Keratinocyte (primary cell): ENCODE data around the gene BMP7. TPM values are rescaled to one million over a fixed set of nuclear protein-coding genes. Genes with fewer than 3 reads are reported as not detected.

Experiments
- DNase-seq: peaks from one replicate; pipeline ENCODE4 v3.0.0-alpha.2; 2011; ENCODE audit warnings: low read depth, missing footprints, low spot score
- FAIRE-seq: peaks from 2 replicates; lab custom pipeline; 2011; peaks lifted over from hg19 to GRCh38; lab: Jason Lieb, UNC
- H2AFZ ChIP-seq: 2 replicates; pipeline ENCODE4 v1.6.0; 2012; ENCODE audit warnings: low read length, control low read depth, inconsistent platforms; ENCODE audit not compliant: control insufficient read depth
- H3K27ac ChIP-seq: 2 replicates; pipeline ENCODE4 v1.5.1; 2011; ENCODE audit warnings: low read length; ENCODE audit not compliant: control insufficient read depth, insufficient read depth
- H3K27me3 ChIP-seq: 3 replicates; pipeline ENCODE4 v1.6.0; 2011; ENCODE audit warnings: low read length; ENCODE audit not compliant: control insufficient read depth, insufficient read depth; ENCODE audit errors: extremely low read depth
- H3K36me3 ChIP-seq, 2 experiments: 2 replicates in 1 of 2; 3 replicates in 1 of 2; pipeline ENCODE4 v1.5.1; 2011; ENCODE audit warnings: low read length in 2 of 2, mild to moderate bottlenecking in 1 of 2; ENCODE audit not compliant: control insufficient read depth in 2 of 2, insufficient read depth in 2 of 2; ENCODE audit errors: extremely low read depth in 1 of 2
- H3K4me1 ChIP-seq: 3 replicates; pipeline ENCODE4 v1.5.1; 2011; ENCODE audit warnings: low read length; ENCODE audit not compliant: control insufficient read depth, insufficient read depth; ENCODE audit errors: extremely low read depth
- H3K4me2 ChIP-seq: 3 replicates; pipeline ENCODE4 v1.6.0; 2011; ENCODE audit warnings: low read depth, low read length; ENCODE audit not compliant: control insufficient read depth, insufficient read depth; ENCODE audit errors: extremely low read depth
- H3K4me3 ChIP-seq, 3 experiments: fragments of 200-600 bp in 1 of 3; sonication (generic) in 1 of 3; 2 replicates in 2 of 3; 3 replicates in 1 of 3; pipeline ENCODE4 v1.5.1; 2011 to 2016; ENCODE audit warnings: low read length in 3 of 3, mild to moderate bottlenecking in 3 of 3, control low read depth in 2 of 3, inconsistent platforms in 1 of 3, low read depth in 1 of 3, mixed read lengths in 1 of 3, mixed run types in 1 of 3, moderate library complexity in 1 of 3; ENCODE audit not compliant: control insufficient read depth in 2 of 3, insufficient read depth in 2 of 3; ENCODE audit errors: extremely low read depth in 1 of 3
- H3K79me2 ChIP-seq: 2 replicates; pipeline ENCODE4 v1.6.0; 2012; ENCODE audit warnings: low read length; ENCODE audit not compliant: control insufficient read depth, insufficient read depth
- H3K9ac ChIP-seq: 3 replicates; pipeline ENCODE4 v1.6.0; 2011; ENCODE audit warnings: low read length; ENCODE audit not compliant: control insufficient read depth, insufficient read depth; ENCODE audit errors: extremely low read depth
- H3K9me1 ChIP-seq: 3 replicates; pipeline ENCODE4 v1.6.0; 2011; ENCODE audit warnings: low read length; ENCODE audit not compliant: control insufficient read depth, insufficient read depth; ENCODE audit errors: extremely low read depth
- H3K9me3 ChIP-seq: 2 replicates; pipeline ENCODE4 v1.5.1; 2012; ENCODE audit warnings: low read depth, low read length; ENCODE audit not compliant: control insufficient read depth
- H4K20me1 ChIP-seq: 3 replicates; pipeline ENCODE4 v1.6.0; 2011; ENCODE audit warnings: low read length; ENCODE audit not compliant: control insufficient read depth, insufficient read depth; ENCODE audit errors: extremely low read depth
- CTCF ChIP-seq, 3 experiments: IDR thresholded peaks in 1 of 3; conservative IDR thresholded peaks in 1 of 3; optimal IDR thresholded peaks in 1 of 3; 2 replicates in 2 of 3; 3 replicates in 1 of 3; pipeline versions ENCODE3 to v1.5.1; 2011; ENCODE audit warnings: low read length in 3 of 3, mild to moderate bottlenecking in 3 of 3, moderate library complexity in 2 of 3, control low read depth in 1 of 3, inconsistent platforms in 1 of 3; ENCODE audit not compliant: insufficient read depth in 2 of 3; ENCODE audit errors: extremely low read depth in 1 of 3
- EZH2 ChIP-seq: IDR thresholded peaks from one replicate; pipeline ENCODE4 v1.6.1; 2012; ENCODE audit warnings: inconsistent platforms, mild to moderate bottlenecking, low read length, moderate library complexity
- dilution Hi-C: fragments of 300-500 bp; cut with MboI; formaldehyde crosslinking; loops from one replicate; pipeline ENCODE4 v1.7.0; 2020; ENCODE audit warnings: low sequenced_read_pairs; ENCODE audit not compliant: extremely low pct_ligation_motif_present
- polyA plus RNA-seq, 5 experiments: library from polyadenylated mRNA; depleted of rRNA in 3 of 5; stranded (reverse) in 3 of 5; stranded (forward) in 1 of 5; unstranded in 1 of 5; fragments of >200 nt; gene quantifications; 1 replicate in 1 of 5; 2 replicates in 3 of 5; 3 replicates in 1 of 5; pipeline versions ENCODE4 v1.2.1 to v1.2.3, GENCODE V29; 2011 to 2012; ENCODE audit warnings: missing spikeins in 2 of 5, low read depth in 1 of 5, low replicate concordance in 1 of 5

BMP7 gene
- polyA plus RNA-seq, 1 donor (not counting 4 experiments of a cell fraction or from before 2014, with no cell fraction given) = 0.29 TPM

GRCh38 chr20:57218489-57218888 lies 48.0 kb downstream of the BMP7 start:
- Histone ChIP-seq H3K27me3 (peaks cover 64% of the 10 kb centered on the region), H3K4me3 (no peak overlapping the region), H3K4me2 (no peak overlapping the region), H3K9ac (no peak overlapping the region), H3K9me1 (no peaks in the 10 kb centered on the region), H4K20me1 (peaks cover under 1% of the 10 kb centered on the region), H3K27ac (no peak overlapping the region), H2AFZ (no peak overlapping the region), H3K9me3 (no peaks in the 10 kb centered on the region), H3K79me2 (no peaks in the 10 kb centered on the region), H3K36me3 (no peaks in the 10 kb centered on the region), H3K4me1 (peaks cover 9% of the 10 kb centered on the region)
- DNase-seq (no peak), FAIRE-seq (no peak)
- dilution Hi-C loops = no loop called here
- TF ChIP-seq EZH2 (no peak), CTCF (optimal IDR thresholded peaks at IDR 0.05 in 1 of 3, IDR thresholded peaks at IDR 0.05 in 1 of 3, conservative IDR thresholded peaks at IDR 0.05 in 1 of 3; ENCODE audit: extremely low read depth in 1 of 3, insufficient read depth in 2 of 3, low read length in 3 of 3) (no peak)

GRCh38 chr20:57217802-57218201 lies 48.6 kb downstream of the BMP7 start:
- peaks cover 2% of the 10 kb centered on the region for H4K20me1 ChIP-seq
- no peak overlapping the region for H2AFZ ChIP-seq
- DNase-seq (no peak), FAIRE-seq (no peak)
- H3K4me1 ChIP-seq = peaks cover 9% of the 10 kb centered on the region
- H3K27me3 ChIP-seq = peaks cover 66% of the 10 kb centered on the region
- TF ChIP-seq EZH2 = no peak
- no peak for TF ChIP-seq CTCF (optimal IDR thresholded peaks at IDR 0.05 in 1 of 3, IDR thresholded peaks at IDR 0.05 in 1 of 3, conservative IDR thresholded peaks at IDR 0.05 in 1 of 3; ENCODE audit: extremely low read depth in 1 of 3, insufficient read depth in 2 of 3, low read length in 3 of 3)
- no peak overlapping the region for H3K4me3 ChIP-seq
- no peak overlapping the region for H3K9ac ChIP-seq
- H3K27ac ChIP-seq = no peak overlapping the region
- dilution Hi-C loops = no loop called here
- H3K9me1 ChIP-seq = no peaks in the 10 kb centered on the region
- no peaks in the 10 kb centered on the region for H3K36me3 ChIP-seq
- no peaks in the 10 kb centered on the region for H3K9me3 ChIP-seq
- no peak overlapping the region for H3K4me2 ChIP-seq
- no peaks in the 10 kb centered on the region for H3K79me2 ChIP-seq
